Measurements from ENCODE around the gene RTP1. TPM values are rescaled to one million over a fixed set of nuclear protein-coding genes. Genes with fewer than 3 reads are reported as not detected.
"Not testable (repeated sequence)": the region's sequence is repeated elsewhere in the genome, so short reads cannot be mapped to it uniquely, and the experiment has no call there.

Gene RTP1
- total and polyA plus RNA-seq, 2 experiments from 2014 or later, result 4.4 to 6.3 TPM

- peaks cover 2% of the 10 kb centered on the region for H3K27me3 Mint-ChIP-seq (ENCODE audit: insufficient read depth, low read depth, poor library complexity)
- no peak overlapping the region for H3K4me2 ChIP-seq
- H3F3A ChIP-seq (replicated peaks; ENCODE audit: low read depth), result peaks cover 21% of the 10 kb centered on the region
- peaks cover 30% of the 10 kb centered on the region for H3K4me1 ChIP-seq (ENCODE audit: insufficient read depth)
- H3K4me3 ChIP-seq, result no peak overlapping the region
- H4K20me1 ChIP-seq (replicated peaks; ENCODE audit: insufficient read depth), result peaks cover 10% of the 10 kb centered on the region; the same call in 1 of the 2 replicates
- H3K4me1 Mint-ChIP-seq, result peaks cover 20% of the 10 kb centered on the region
- H3K9me3 Mint-ChIP-seq, result peaks cover 3% of the 10 kb centered on the region; the same call in 1 of the 3 replicates
- peaks cover 10% of the 10 kb centered on the region for H3K79me2 ChIP-seq (replicated peaks; ENCODE audit: insufficient read depth)
- no peak overlapping the region for H3K27ac ChIP-seq (ENCODE audit: low read depth)
- ATAC-seq, result no peak
- no peak overlapping the region for H2AFZ ChIP-seq
- no peaks in the 10 kb centered on the region for H3K27me3 ChIP-seq (ENCODE audit: insufficient read depth)
- TF ChIP-seq STAT1 (IDR thresholded peaks at IDR 0.05; ENCODE audit: unreplicated experiment), result no peak
- no peak for TF ChIP-seq POLR2AphosphoS5 (IDR thresholded peaks at IDR 0.05; ENCODE audit: low read depth)
- H3K36me3 Mint-ChIP-seq (ENCODE audit: low read depth), result peaks cover 10% of the 10 kb centered on the region; the same call in 2 of the 3 replicates
- no peak overlapping the region for H3K4me3 Mint-ChIP-seq
- H3K27ac Mint-ChIP-seq, result no peak overlapping the region
- no peak for DNase-seq (ENCODE audit: low spot score)
- H3K9me2 ChIP-seq (ENCODE audit: insufficient read depth), result no peaks in the 10 kb centered on the region
- H3K36me3 ChIP-seq (ENCODE audit: insufficient read depth), result peaks cover 11% of the 10 kb centered on the region
Observed at GRCh38 chr3:187167777-187168176, 29.5 kb upstream of the RTP1 start.

- ATAC-seq, result no peak
- Histone ChIP-seq H3K9me2 (ENCODE audit: insufficient read depth) (no peaks in the 10 kb centered on the region), H3K4me2 (no peak overlapping the region), H3F3A (replicated peaks; ENCODE audit: low read depth) (peaks cover 35% of the 10 kb centered on the region), H3K27me3 (ENCODE audit: insufficient read depth) (no peaks in the 10 kb centered on the region), H3K79me2 (replicated peaks; ENCODE audit: insufficient read depth) (peaks cover 22% of the 10 kb centered on the region), H3K4me1 (ENCODE audit: insufficient read depth) (peaks cover 39% of the 10 kb centered on the region), H4K20me1 (replicated peaks; ENCODE audit: insufficient read depth) (peaks cover 13% of the 10 kb centered on the region), H3K27ac (ENCODE audit: low read depth) (no peak overlapping the region), H3K36me3 (ENCODE audit: insufficient read depth) (peaks cover 20% of the 10 kb centered on the region), H3K4me3 (no peak overlapping the region), H2AFZ (no peak overlapping the region)
- peaks cover 10% of the 10 kb centered on the region; the same call in 2 of the 3 replicates for H3K36me3 Mint-ChIP-seq (ENCODE audit: low read depth)
- H3K4me3 Mint-ChIP-seq, result no peak overlapping the region
- H3K27me3 Mint-ChIP-seq (ENCODE audit: insufficient read depth, low read depth, poor library complexity), result peaks cover 2% of the 10 kb centered on the region
- no peak for DNase-seq (ENCODE audit: low spot score)
- peaks cover 25% of the 10 kb centered on the region for H3K4me1 Mint-ChIP-seq
- H3K27ac Mint-ChIP-seq, result no peak overlapping the region
- peaks cover 3% of the 10 kb centered on the region; the same call in 1 of the 3 replicates for H3K9me3 Mint-ChIP-seq
- TF ChIP-seq CTCF (conservative IDR thresholded peaks at IDR 0.05; ENCODE audit: low read depth in 2 of 2) (no peak), JUNB (IDR thresholded peaks at IDR 0.05; ENCODE audit: unreplicated experiment) (no peak), ZNF331 (CRISPR knock-in tag; IDR thresholded peaks at IDR 0.05; ENCODE audit: low read depth) (no peak), EZH2 (IDR thresholded peaks at IDR 0.05; ENCODE audit: low read depth, unreplicated experiment) (no peak), POLR2AphosphoS5 (IDR thresholded peaks at IDR 0.05; ENCODE audit: low read depth) (no peak; the same call in 1 of the 2 replicates)
- TF ChIP-seq, protein P1, sequence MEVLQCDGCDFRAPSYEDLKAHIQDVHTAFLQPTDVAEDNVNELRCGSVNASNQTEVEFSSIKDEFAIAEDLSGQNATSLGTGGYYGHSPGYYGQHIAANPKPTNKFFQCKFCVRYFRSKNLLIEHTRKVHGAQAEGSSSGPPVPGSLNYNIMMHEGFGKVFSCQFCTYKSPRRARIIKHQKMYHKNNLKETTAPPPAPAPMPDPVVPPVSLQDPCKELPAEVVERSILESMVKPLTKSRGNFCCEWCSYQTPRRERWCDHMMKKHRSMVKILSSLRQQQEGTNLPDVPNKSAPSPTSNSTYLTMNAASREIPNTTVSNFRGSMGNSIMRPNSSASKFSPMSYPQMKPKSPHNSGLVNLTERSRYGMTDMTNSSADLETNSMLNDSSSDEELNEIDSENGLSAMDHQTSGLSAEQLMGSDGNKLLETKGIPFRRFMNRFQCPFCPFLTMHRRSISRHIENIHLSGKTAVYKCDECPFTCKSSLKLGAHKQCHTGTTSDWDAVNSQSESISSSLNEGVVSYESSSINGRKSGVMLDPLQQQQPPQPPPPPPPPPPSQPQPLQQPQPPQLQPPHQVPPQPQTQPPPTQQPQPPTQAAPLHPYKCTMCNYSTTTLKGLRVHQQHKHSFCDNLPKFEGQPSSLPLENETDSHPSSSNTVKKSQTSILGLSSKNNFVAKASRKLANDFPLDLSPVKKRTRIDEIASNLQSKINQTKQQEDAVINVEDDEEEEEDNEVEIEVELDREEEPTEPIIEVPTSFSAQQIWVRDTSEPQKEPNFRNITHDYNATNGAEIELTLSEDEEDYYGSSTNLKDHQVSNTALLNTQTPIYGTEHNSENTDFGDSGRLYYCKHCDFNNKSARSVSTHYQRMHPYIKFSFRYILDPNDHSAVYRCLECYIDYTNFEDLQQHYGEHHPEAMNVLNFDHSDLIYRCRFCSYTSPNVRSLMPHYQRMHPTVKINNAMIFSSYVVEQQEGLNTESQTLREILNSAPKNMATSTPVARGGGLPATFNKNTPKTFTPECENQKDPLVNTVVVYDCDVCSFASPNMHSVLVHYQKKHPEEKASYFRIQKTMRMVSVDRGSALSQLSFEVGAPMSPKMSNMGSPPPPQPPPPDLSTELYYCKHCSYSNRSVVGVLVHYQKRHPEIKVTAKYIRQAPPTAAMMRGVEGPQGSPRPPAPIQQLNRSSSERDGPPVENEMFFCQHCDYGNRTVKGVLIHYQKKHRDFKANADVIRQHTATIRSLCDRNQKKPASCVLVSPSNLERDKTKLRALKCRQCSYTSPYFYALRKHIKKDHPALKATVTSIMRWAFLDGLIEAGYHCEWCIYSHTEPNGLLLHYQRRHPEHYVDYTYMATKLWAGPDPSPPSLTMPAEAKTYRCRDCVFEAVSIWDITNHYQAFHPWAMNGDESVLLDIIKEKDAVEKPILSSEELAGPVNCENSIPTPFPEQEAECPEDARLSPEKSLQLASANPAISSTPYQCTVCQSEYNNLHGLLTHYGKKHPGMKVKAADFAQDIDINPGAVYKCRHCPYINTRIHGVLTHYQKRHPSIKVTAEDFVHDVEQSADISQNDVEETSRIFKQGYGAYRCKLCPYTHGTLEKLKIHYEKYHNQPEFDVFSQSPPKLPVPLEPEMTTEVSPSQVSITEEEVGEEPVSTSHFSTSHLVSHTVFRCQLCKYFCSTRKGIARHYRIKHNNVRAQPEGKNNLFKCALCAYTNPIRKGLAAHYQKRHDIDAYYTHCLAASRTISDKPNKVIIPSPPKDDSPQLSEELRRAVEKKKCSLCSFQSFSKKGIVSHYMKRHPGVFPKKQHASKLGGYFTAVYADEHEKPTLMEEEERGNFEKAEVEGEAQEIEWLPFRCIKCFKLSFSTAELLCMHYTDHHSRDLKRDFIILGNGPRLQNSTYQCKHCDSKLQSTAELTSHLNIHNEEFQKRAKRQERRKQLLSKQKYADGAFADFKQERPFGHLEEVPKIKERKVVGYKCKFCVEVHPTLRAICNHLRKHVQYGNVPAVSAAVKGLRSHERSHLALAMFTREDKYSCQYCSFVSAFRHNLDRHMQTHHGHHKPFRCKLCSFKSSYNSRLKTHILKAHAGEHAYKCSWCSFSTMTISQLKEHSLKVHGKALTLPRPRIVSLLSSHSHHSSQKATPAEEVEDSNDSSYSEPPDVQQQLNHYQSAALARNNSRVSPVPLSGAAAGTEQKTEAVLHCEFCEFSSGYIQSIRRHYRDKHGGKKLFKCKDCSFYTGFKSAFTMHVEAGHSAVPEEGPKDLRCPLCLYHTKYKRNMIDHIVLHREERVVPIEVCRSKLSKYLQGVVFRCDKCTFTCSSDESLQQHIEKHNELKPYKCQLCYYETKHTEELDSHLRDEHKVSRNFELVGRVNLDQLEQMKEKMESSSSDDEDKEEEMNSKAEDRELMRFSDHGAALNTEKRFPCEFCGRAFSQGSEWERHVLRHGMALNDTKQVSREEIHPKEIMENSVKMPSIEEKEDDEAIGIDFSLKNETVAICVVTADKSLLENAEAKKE (CRISPR knock-in tag; IDR thresholded peaks at IDR 0.05), result no peak
Observed at GRCh38 chr3:187169231-187169960, 27.9 kb upstream of the RTP1 start.

DNA sequence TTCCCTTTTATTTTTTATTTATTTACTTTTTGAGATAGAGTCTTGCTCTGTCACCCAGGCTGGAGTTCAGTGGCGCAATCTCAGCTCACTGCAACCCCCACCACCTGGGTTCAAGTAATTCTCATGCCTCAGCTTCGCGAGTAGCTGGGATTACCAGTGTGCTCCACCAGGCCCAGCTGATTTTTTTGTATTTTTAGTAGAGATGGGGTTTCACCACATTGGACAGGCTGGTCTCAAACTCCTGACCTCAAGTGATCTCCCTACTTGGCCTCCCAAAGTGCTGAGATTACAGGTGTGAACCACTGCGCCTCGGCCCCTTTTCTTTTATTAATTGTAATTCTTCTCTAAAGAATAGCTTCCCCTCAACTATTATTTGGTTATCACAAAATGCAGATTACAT lies 26.4 kb upstream of the RTP1 start:
- DNase-seq (ENCODE audit: low spot score); H3K27me3 ChIP-seq (ENCODE audit: insufficient read depth); H3K27ac Mint-ChIP-seq; H3K4me3 Mint-ChIP-seq; H2AFZ ChIP-seq; H3K9me3 Mint-ChIP-seq; ATAC-seq; H3K27me3 Mint-ChIP-seq (ENCODE audit: insufficient read depth, low read depth, poor library complexity); H3K4me3 ChIP-seq; H3K27ac ChIP-seq (ENCODE audit: low read depth); H3K9me2 ChIP-seq (ENCODE audit: insufficient read depth); H3K4me2 ChIP-seq: not testable (repeated sequence)
- Histone ChIP-seq H3F3A (replicated peaks; ENCODE audit: low read depth) (peaks cover 40% of the 10 kb centered on the region), H3K36me3 (ENCODE audit: insufficient read depth) (peaks cover 35% of the 10 kb centered on the region), H3K79me2 (replicated peaks; ENCODE audit: insufficient read depth) (peaks cover 32% of the 10 kb centered on the region), H3K4me1 (ENCODE audit: insufficient read depth) (peaks cover 42% of the 10 kb centered on the region), H4K20me1 (replicated peaks; ENCODE audit: insufficient read depth) (peaks cover 23% of the 10 kb centered on the region)
- Mint-ChIP-seq H3K36me3 (ENCODE audit: low read depth) (peaks cover 14% of the 10 kb centered on the region; the same call in 2 of the 3 replicates), H3K4me1 (peaks cover 24% of the 10 kb centered on the region)
